ENCODE measurements around the gene RAB11FIP3.

DNA sequence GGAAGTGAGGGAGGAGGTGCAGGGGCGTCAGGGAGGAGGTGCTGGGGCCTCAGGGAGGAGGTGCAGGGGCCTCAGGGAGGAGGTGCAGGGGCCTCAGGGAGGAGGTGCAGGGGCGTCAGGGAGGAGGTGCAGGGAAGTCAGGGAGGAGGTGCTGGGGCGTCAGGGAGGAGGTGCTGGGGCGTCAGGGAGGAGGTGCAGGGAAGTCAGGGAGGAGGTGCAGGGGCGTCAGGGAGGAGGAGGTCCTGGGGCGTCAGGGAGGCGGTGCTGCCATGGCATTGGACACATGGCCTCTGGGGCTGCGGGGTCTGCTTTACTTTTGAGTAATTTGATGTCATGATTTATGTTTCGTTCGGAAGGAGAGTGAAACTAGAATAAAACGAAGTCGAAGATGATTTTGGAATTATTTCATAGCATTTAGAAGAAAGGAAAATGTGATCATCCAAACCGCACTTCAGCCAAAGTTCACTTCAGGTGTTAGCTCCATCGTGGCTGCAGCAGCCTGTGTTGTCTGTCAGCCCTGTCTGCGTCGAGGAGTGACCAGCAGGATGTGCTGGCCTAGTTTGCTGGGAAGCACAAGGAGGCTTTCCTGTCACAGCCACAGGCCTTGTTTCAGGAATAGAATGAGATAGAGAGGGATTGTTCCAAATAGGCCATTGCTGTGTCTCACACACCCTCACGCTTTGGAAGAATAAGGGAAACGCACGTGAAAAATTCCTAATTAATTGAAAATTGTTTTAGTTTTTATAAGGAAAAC, 42.8 kb downstream of the RAB11FIP3 start:
- TF ChIP-seq, protein P1, sequence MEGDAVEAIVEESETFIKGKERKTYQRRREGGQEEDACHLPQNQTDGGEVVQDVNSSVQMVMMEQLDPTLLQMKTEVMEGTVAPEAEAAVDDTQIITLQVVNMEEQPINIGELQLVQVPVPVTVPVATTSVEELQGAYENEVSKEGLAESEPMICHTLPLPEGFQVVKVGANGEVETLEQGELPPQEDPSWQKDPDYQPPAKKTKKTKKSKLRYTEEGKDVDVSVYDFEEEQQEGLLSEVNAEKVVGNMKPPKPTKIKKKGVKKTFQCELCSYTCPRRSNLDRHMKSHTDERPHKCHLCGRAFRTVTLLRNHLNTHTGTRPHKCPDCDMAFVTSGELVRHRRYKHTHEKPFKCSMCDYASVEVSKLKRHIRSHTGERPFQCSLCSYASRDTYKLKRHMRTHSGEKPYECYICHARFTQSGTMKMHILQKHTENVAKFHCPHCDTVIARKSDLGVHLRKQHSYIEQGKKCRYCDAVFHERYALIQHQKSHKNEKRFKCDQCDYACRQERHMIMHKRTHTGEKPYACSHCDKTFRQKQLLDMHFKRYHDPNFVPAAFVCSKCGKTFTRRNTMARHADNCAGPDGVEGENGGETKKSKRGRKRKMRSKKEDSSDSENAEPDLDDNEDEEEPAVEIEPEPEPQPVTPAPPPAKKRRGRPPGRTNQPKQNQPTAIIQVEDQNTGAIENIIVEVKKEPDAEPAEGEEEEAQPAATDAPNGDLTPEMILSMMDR (IDR thresholded peaks at IDR 0.05; ENCODE audit: low read length), result no peak
- no peak for TF ChIP-seq EZH2 (optimal IDR thresholded peaks at IDR 0.05; ENCODE audit: low read depth, low read length)
